ENCODE data around the gene HNF4A.

The HNF4A gene

DNA sequence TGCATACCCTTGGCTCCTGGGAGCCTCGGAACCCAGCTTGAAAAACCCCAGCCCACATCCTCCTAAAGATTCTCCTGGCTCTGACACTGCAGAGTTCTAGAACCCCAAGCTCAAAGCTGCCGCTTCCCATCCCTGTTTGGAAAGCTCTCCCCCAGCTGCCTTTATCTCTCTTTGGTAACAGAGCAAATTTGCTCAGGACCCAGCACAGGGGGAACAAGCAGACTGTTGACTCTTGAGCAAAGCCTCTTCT, 38.9 kb downstream of the HNF4A start:
- Histone ChIP-seq H3K27me3 (ENCODE audit: low read depth, low read length) (peaks cover 4% of the 10 kb centered on the region), H3K4me1 (ENCODE audit: control insufficient read depth in 1 of 2, insufficient read depth in 2 of 2, low read length in 2 of 2) (no peaks in the 10 kb centered on the region), H3K27ac (ENCODE audit: low read length) (no peak overlapping the region), H3K9me3 (ENCODE audit: control insufficient read depth in 1 of 2, low read length in 2 of 2) (no peaks in the 10 kb centered on the region), H3K4me3 (ENCODE audit: low read depth in 1 of 2, low read length in 2 of 2) (no peak overlapping the region), H3K36me3 (ENCODE audit: control insufficient read depth in 1 of 2, insufficient read depth in 2 of 2, low read length in 2 of 2) (no peaks in the 10 kb centered on the region)

DNA sequence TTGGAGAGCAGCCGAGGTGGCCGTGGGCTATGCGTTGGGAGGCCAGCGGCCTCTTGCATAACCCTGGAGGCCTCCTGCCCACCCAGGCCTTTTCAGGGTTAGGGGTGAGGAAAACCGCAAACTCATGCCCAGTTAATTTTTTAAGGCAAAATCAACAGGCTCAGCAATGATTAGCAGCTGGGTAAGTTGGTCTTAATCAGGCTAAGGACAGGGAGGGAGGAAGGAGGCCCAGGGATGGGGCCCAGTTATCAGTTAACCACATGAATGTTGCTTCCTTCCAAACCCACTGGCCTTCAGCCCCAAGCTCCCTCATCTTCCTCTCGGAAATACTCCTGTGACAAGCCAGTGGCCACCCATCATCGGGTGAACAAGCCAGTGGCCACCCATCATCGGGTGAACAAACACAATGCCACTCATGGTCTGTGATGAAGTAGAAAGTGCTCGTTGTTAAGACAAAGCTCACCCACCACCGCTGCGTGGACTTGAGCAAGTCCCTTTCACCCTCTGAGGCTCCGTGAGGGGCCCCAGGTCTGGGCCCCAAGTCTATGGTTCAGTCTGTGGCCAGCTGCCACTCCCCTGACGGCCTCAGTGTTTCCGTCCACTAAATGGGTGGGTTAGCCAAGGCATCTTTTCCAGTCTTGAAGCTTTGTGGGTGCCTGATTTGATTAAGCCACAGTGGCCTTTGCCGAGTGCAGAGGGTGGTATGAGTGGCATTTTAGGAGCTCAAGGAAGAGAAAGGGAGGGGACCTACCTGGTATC, 39.4 kb downstream of the HNF4A start:
- H3K4me3 ChIP-seq (ENCODE audit: low read depth in 1 of 2, low read length in 2 of 2) = no peak overlapping the region
- H3K36me3 ChIP-seq (ENCODE audit: control insufficient read depth in 1 of 2, insufficient read depth in 2 of 2, low read length in 2 of 2) = no peaks in the 10 kb centered on the region
- no peaks in the 10 kb centered on the region for H3K4me1 ChIP-seq (ENCODE audit: control insufficient read depth in 1 of 2, insufficient read depth in 2 of 2, low read length in 2 of 2)
- H3K27me3 ChIP-seq (ENCODE audit: low read depth, low read length) = no peaks in the 10 kb centered on the region
- H3K27ac ChIP-seq (ENCODE audit: low read length) = no peak overlapping the region
- no peaks in the 10 kb centered on the region for H3K9me3 ChIP-seq (ENCODE audit: control insufficient read depth in 1 of 2, low read length in 2 of 2)

DNA sequence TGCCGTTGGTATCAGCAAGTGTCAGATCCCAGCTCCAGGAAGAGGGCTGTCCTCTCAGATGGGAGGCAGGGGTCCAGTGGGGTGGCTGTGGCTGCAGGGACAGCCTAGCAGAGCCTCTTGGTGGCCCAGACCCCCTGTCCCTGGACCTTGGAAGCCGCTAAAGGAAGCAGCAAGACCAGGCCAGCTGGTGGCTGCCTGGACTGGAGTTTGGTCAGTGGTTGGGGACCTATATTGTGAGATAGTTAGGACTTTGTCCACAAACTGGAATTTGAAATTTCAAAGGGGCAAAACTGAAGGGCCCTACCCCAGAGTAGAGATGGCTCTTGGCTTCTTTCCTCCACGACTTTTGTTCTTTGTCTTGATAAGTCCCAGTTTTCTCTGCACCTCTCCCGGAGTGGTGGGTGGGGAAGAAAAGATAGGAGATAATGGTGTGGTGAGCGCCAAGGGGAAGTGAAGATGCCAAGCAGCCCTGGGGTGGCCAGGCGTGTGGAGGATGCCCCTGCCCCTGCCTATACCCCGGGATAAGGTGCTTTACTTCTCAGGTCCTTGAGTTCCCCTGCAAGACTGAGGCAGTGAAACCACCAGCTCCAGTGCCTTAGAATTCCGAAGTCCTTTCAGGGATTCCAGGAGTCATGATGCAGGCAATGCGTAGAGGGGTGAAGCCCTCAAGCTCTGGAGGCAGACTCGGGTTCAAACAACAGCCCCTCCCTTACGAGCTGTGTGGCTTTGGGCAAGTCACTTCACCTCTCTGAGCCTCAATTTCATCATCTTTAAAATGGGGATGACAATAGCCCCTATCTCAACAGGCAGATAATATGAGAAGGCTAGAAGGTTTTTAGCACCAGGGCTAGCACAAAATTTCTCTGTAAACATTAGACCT, 40.2 kb downstream of the HNF4A start:
- Histone ChIP-seq H3K36me3 (ENCODE audit: control insufficient read depth in 1 of 2, insufficient read depth in 2 of 2, low read length in 2 of 2) (no peaks in the 10 kb centered on the region), H3K9me3 (ENCODE audit: control insufficient read depth in 1 of 2, low read length in 2 of 2) (no peaks in the 10 kb centered on the region), H3K27me3 (ENCODE audit: low read depth, low read length) (no peaks in the 10 kb centered on the region), H3K4me1 (ENCODE audit: control insufficient read depth in 1 of 2, insufficient read depth in 2 of 2, low read length in 2 of 2) (no peaks in the 10 kb centered on the region), H3K27ac (ENCODE audit: low read length) (no peak overlapping the region), H3K4me3 (ENCODE audit: low read depth in 1 of 2, low read length in 2 of 2) (no peak overlapping the region)

- Histone ChIP-seq H3K27ac (ENCODE audit: low read length) (no peak overlapping the region), H3K27me3 (ENCODE audit: low read depth, low read length) (no peaks in the 10 kb centered on the region), H3K36me3 (ENCODE audit: control insufficient read depth in 1 of 2, insufficient read depth in 2 of 2, low read length in 2 of 2) (no peaks in the 10 kb centered on the region), H3K4me1 (ENCODE audit: control insufficient read depth in 1 of 2, insufficient read depth in 2 of 2, low read length in 2 of 2) (no peaks in the 10 kb centered on the region), H3K9me3 (ENCODE audit: control insufficient read depth in 1 of 2, low read length in 2 of 2) (no peaks in the 10 kb centered on the region), H3K4me3 (ENCODE audit: low read depth in 1 of 2, low read length in 2 of 2) (no peak overlapping the region)
Measured at GRCh38 chr20:44396369-44397130, 41.1 kb downstream of the HNF4A start.

GRCh38 chr20:44398335-44398734, 42.8 kb downstream of the HNF4A start:
- Histone ChIP-seq H3K27me3 (ENCODE audit: low read depth, low read length) (no peaks in the 10 kb centered on the region), H3K27ac (ENCODE audit: low read length) (peak overlapping the region; percentile 34), H3K4me1 (ENCODE audit: control insufficient read depth in 1 of 2, insufficient read depth in 2 of 2, low read length in 2 of 2) (no peaks in the 10 kb centered on the region)

DNA sequence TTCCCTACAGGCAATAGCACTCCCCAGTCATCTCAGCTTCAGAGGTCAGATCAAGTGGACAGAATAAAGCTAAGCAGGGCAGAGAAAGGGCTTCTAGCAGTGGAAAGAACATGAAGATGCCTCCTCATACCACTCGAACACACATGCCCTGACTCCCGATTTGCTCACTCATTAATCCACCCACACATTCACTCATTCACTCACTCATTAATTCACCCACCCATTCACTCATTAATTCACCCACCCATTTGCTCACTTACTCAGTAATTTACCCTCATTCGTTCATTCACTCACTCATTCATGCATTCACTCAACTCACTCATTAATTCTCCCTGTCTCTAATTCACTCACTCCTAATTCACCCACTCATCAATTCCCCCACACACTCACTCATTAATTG, 43.9 kb downstream of the HNF4A start:
- no peaks in the 10 kb centered on the region for H3K4me1 ChIP-seq (ENCODE audit: control insufficient read depth in 1 of 2, insufficient read depth in 2 of 2, low read length in 2 of 2)
- H3K27ac ChIP-seq (ENCODE audit: low read length) = no peak overlapping the region
- H3K36me3 ChIP-seq (ENCODE audit: control insufficient read depth in 1 of 2, insufficient read depth in 2 of 2, low read length in 2 of 2) = no peaks in the 10 kb centered on the region
- H3K9me3 ChIP-seq (ENCODE audit: control insufficient read depth in 1 of 2, low read length in 2 of 2) = no peaks in the 10 kb centered on the region
- no peak overlapping the region for H3K4me3 ChIP-seq (ENCODE audit: low read depth in 1 of 2, low read length in 2 of 2)
- H3K27me3 ChIP-seq (ENCODE audit: low read depth, low read length) = no peaks in the 10 kb centered on the region

More at GRCh38 chr20:44398335-44398734, 42.8 kb downstream of the HNF4A start:
- no peaks in the 10 kb centered on the region for H3K9me3 ChIP-seq (ENCODE audit: control insufficient read depth in 1 of 2, low read length in 2 of 2)
- H3K4me3 ChIP-seq (ENCODE audit: low read depth in 1 of 2, low read length in 2 of 2) = no peak overlapping the region
- no peaks in the 10 kb centered on the region for H3K36me3 ChIP-seq (ENCODE audit: control insufficient read depth in 1 of 2, insufficient read depth in 2 of 2, low read length in 2 of 2)

- Histone ChIP-seq H3K4me3 (ENCODE audit: low read depth in 1 of 2, low read length in 2 of 2) (no peak overlapping the region), H3K36me3 (ENCODE audit: control insufficient read depth in 1 of 2, insufficient read depth in 2 of 2, low read length in 2 of 2) (no peaks in the 10 kb centered on the region), H3K27ac (ENCODE audit: low read length) (no peak overlapping the region), H3K4me1 (ENCODE audit: control insufficient read depth in 1 of 2, insufficient read depth in 2 of 2, low read length in 2 of 2) (no peaks in the 10 kb centered on the region), H3K9me3 (ENCODE audit: control insufficient read depth in 1 of 2, low read length in 2 of 2) (no peaks in the 10 kb centered on the region), H3K27me3 (ENCODE audit: low read depth, low read length) (no peaks in the 10 kb centered on the region)
Measured at GRCh38 chr20:44400671-44400969, 45.1 kb downstream of the HNF4A start.

- H3K27me3 ChIP-seq (ENCODE audit: low read depth, low read length) = no peaks in the 10 kb centered on the region
- H3K9me3 ChIP-seq (ENCODE audit: control insufficient read depth in 1 of 2, low read length in 2 of 2) = no peaks in the 10 kb centered on the region
- no peaks in the 10 kb centered on the region for H3K4me1 ChIP-seq (ENCODE audit: control insufficient read depth in 1 of 2, insufficient read depth in 2 of 2, low read length in 2 of 2)
- H3K4me3 ChIP-seq (ENCODE audit: low read depth in 1 of 2, low read length in 2 of 2) = peak overlapping the region in 1 of 2 donors; percentile 57
- no peaks in the 10 kb centered on the region for H3K36me3 ChIP-seq (ENCODE audit: control insufficient read depth in 1 of 2, insufficient read depth in 2 of 2, low read length in 2 of 2)
- H3K27ac ChIP-seq (ENCODE audit: low read length) = peak overlapping the region; percentile 89
Measured at GRCh38 chr20:44400970-44401769, 45.7 kb downstream of the HNF4A start.

GRCh38 chr20:44401770-44402390, 46.4 kb downstream of the HNF4A start:
- no peaks in the 10 kb centered on the region for H3K27me3 ChIP-seq (ENCODE audit: low read depth, low read length)
- peak overlapping the region; percentile 89 for H3K27ac ChIP-seq (ENCODE audit: low read length)
- H3K36me3 ChIP-seq (ENCODE audit: control insufficient read depth in 1 of 2, insufficient read depth in 2 of 2, low read length in 2 of 2) = no peaks in the 10 kb centered on the region
- no peaks in the 10 kb centered on the region for H3K4me1 ChIP-seq (ENCODE audit: control insufficient read depth in 1 of 2, insufficient read depth in 2 of 2, low read length in 2 of 2)
- peak overlapping the region in 1 of 2 donors; percentile 57 for H3K4me3 ChIP-seq (ENCODE audit: low read depth in 1 of 2, low read length in 2 of 2)
- no peaks in the 10 kb centered on the region for H3K9me3 ChIP-seq (ENCODE audit: control insufficient read depth in 1 of 2, low read length in 2 of 2)

GRCh38 chr20:44402391-44403193, 47.1 kb downstream of the HNF4A start:
- Histone ChIP-seq H3K27ac (ENCODE audit: low read length) (peak overlapping the region; percentile 89), H3K36me3 (ENCODE audit: control insufficient read depth in 1 of 2, insufficient read depth in 2 of 2, low read length in 2 of 2) (no peaks in the 10 kb centered on the region), H3K27me3 (ENCODE audit: low read depth, low read length) (no peaks in the 10 kb centered on the region), H3K4me1 (ENCODE audit: control insufficient read depth in 1 of 2, insufficient read depth in 2 of 2, low read length in 2 of 2) (no peaks in the 10 kb centered on the region), H3K4me3 (ENCODE audit: low read depth in 1 of 2, low read length in 2 of 2) (peak overlapping the region in 1 of 2 donors; percentile 57), H3K9me3 (ENCODE audit: control insufficient read depth in 1 of 2, low read length in 2 of 2) (no peaks in the 10 kb centered on the region)
